IPS DF 19.7 (cell line): Measurements from ENCODE around the gene SLC18A3.

Experiments
- DNase-seq: peaks from one replicate; pipeline ENCODE4 v3.0.0-alpha.2; 2013; ENCODE audit warnings: low read depth, low spot score

SLC18A3 gene

GRCh38 chr10:49611816-49612512, 1.9 kb downstream of the SLC18A3 start:
- DNase-seq: no peak

DNA sequence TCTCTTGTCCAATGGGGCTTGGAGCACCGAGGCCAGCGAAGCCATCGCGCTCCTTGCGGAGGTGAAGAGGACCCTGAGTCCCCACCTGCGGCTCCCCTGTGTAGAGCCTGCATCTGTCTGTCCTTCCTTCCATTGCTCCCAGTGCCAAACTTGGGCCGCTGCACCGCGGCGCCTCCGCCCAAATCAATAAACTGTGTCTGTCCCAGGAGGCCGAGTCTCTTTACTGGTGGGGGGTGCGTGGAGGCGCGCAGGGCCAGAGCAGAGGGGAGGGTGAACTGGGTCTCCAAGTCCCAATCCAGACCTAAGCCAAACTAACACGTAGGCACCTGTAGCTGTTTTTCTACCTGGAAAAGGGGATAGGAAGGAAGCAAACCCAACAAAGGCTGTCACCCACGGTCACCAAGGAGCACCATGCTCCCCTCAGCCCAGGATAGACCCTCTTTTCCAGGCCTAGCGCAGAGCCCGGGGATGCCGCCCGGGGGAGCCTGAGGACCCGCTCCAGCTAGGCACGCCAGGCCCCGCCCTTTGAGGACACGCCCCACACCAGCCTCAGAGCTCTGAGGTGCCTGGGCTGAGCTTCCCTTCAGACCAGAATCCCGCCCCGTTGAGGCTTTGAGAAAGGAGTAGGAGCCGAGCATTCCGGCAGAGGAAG, 2.5 kb downstream of the SLC18A3 start:
- no peak for DNase-seq

DNA sequence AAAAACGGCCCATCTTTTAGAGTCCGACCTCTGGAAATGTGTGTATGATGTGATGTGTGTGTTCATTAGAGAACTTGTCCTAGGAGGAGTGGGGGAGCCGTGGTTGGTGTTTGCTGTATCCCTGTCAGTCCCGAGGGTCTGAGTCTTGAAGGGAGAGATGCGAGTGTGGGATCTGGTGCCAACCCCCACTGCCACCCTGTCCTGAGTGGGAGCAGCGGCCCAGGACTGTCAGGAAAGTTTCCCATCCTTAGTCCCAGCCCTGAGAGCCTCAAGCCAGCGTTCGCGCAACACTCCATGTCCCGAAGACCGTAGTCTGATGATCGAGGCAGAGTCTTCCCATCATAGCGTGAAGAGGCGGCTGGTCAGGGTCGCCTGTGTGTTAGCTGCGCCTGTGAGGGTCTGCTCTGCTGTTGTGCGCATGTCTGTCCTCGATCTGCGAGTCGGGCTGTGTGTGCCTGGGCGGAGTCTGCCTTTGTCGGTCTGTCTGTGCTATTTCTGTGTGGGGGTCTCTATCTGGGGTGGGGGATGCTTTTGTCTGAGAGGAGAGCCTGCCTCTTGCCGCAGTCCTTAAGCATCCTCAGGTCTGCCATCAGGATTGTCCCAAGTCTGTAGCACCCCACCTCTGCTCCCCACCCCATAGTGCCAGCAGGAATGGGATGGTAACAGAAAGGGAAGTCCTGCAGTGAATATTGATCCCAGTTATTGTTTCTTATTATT, 3.2 kb downstream of the SLC18A3 start:
- DNase-seq: no peak

DNA sequence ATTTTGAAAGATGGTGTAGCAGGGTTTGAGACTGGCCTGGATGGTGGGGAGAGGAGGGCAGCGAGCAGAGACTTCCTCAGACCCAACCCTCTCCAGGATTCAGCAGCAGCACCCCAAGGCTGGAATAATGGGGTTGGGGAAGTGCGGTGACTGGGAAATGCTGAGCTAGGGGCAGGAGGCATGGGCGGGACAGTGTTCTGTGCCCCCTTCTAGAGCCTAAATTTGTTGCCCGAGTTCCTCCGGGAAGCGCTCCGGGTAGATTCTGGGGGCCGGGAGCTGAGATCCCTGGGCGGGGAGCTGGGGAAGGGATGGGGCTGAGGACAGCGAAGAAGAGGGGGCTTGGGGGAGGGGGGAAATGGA, 3.8 kb downstream of the SLC18A3 start, which contains the start of gene CHAT:
Gene CHAT, plus strand, starts transcription at position 156 of the 360 bp plus-strand sequence. Its CDS starts 153 bp downstream, at position 309.
- DNase-seq: no peak

DNA sequence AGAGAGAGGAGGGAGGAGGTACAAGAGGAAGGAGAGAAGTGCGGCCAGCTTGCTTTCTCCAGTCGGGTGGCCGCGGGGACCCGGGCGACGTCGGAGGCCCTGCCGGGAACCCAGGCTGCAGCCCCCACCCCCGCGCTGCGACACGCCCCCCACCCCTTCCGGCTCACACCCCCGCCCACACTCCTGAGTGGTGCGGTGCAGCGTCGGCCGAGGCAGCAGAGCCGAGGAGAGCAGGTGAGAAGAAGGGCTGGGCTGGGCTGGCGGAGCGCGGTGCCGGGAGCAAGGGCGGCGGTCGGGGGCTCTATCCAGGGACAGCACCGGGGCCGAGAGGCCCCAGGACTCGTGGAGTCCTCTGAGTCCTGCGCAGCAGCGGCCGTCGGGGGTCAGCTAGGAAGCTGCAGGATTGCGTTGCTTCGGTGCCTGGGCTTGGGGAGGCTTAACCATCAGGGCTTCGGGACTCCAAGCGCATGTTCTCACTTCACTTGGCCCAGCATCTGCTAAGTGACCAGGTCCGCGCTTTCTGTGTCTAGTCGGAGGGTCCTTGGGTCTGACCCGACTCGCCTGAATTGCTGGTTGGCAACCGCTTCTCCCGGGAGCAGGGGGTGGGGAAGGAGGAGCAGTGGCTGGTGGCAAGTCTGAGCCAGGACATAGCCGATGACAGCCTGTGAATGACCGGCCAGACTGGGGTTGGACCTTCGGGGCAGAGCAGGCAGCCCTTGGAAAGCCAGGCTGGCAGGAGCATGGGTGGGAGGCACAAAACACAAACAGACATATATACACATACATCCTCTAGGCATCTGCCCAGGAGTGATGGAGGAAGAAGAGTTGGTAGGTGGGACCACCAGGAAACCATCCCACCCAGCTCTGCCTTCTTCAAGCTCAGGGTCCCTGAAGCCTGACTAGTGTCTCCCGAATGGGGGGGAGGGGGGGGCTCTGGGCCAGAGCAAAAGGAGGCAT, 4.4 kb downstream of the SLC18A3 start:
- no peak for DNase-seq

DNA sequence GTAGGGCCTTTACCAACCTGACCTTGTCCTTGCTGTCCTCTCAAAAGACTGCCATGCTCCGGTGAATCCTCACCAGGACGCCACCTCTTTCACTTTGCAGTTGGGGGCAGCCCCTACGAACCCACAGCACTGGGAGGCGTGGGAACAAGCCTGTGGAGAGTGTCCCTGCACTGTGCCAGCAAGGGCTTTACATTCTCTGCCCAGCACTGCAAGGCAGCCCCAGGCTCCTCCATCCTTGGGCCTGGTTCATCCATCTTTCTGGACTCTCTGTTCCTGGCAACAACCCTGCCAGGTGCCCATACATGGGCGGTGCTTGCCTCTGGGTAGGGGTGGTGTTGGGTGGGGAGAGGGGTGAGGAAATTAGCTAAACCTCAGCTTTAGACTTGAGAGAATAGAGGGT, 5.1 kb downstream of the SLC18A3 start:
- no peak for DNase-seq

DNA sequence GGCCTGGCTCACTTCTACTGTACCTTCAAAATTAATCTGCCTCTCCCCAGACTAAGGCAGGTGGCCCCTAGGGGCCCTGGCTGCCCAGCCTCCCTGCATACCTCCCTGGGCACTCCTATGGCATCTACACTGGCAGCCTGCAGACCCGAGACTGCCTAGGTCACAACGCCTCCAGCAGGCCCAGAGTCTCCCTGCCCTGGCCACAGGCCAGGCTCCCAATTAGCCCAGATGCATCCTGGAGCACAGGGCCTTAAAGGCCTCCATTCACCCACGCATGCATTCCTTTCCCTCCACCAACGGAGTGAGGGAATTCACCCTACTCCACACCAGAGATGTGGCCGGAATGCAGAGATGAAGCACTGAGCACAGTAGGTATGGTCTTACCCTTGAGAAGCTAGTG, 5.6 kb downstream of the SLC18A3 start:
- no peak for DNase-seq

DNA sequence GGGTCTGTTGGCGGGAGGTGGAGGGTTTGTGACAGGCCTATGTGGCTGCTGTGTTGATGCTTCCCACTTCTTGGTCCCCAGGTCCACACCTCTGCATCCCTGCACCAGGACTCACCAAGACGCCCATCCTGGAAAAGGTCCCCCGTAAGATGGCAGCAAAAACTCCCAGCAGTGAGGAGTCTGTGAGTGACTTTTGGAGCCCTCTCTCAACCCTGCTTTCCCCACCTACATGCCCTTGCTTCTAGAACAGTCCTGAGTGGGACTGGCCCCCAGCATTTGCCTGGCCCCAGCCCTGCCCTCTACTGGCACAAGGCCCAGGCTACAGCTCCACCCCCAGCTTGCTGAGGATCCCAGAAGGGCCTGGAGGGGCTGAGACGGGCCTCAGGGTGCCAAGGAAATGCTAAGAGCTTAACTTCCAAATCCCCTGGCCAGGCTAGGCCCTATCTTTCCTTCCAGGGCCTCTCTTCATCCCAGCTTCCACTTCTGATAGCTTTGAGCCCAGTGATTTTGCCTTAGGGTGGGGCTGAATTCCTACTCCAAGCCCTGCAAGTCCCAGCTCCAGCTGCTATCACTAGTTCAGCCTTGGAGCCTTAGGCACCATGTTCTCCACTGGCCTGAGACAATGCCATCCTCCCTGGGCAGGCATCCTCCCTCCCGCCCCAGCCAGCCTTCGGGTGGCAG, 6.5 kb downstream of the SLC18A3 start:
- DNase-seq: no peak

- no peak for DNase-seq
These were observed 7.3 kb downstream of the SLC18A3 start for GRCh38 chr10:49617121-49618020.

DNA sequence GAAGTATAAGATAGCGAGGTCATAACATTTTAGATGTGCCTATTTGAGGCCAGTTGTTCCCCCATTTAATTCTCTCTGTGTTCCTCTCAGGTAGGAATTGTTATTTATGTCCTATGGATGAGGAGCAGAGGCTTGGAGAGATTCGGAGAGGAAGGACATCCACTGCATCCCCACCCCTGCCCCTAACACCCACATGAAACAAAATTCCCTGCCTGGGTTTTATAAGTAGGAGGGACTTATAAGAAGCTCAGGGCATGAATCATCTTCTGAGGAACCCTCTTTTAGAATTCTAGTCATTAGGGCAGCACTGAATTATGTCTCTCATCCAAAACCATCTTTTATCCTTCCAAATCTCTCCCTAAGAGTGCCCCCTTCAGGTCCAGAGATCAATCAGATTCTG, 8.7 kb downstream of the SLC18A3 start:
- no peak for DNase-seq

- DNase-seq: no peak
These were observed 9.5 kb downstream of the SLC18A3 start for GRCh38 chr10:49619613-49620012.

DNA sequence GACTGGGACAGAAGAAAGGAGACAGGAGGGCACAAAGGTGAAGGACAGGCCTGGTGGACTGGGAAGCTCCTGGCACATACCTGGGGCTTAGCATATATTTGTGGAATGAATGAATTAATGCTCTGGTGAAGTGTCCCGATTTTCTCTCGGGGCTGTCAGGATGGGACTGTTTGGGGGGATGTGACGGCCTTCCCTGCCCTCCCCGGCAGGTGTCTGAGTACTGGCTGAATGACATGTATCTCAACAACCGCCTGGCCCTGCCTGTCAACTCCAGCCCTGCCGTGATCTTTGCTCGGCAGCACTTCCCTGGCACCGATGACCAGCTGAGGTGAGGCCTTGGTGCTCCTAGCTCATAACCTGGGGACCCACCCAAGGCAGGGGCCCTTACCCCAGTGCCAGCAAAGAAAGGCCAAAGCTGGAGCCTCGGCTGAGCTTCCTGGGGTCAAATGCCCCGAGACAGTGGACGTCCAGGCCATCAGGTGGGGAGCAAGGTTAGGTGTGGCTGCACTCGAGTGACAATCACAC, 10.2 kb downstream of the SLC18A3 start:
- DNase-seq: no peak

DNA sequence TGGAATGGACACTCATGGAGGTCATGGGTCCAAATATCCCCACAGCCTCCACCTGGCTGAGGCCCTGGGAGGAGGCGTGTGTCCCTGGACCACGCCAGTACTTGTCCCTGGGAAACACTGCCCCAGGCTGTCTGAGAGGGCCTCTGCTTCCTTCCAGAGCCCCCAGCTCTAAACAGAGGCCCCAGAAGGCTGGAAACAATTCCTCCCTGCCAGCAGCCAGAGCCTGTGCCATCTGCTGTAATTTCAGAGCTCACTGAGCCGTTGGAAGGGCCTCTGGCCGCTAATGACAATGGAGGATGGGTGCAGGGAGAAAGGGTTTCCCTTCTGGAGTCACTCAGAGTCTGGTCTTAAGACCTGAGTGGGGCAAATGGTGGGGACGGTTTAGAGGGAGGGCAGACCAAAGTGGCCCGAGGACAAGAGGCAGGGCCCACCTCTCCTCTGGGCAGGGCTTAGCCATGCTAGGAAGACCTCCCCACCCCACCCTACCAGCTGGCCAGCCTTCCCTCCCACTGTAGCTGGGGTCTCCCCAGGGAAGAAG, 10.8 kb downstream of the SLC18A3 start:
- no peak for DNase-seq

DNA sequence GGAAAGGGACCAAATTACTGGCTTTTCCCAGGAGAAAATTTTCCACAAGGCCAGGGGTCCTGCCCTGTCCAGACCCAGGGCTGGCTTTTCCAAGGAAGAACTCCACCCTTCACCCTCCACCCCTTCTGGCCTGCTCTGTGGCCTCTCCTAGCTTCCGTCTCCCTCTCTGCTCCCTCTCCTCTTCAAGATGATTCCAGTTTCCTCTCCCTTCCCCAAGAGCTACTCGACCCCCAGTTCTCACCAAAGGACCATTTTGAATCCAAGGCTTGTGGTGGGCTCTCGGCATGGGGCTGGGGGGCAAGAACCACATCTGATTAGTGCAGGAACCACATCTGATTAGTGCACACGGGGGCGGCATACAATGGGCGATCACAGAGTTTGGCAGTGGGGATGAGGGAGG, 11.5 kb downstream of the SLC18A3 start:
- no peak for DNase-seq

GRCh38 chr10:49622426-49623425, 12.6 kb downstream of the SLC18A3 start:
- DNase-seq: no peak

- DNase-seq: no peak
These were observed 14.5 kb downstream of the SLC18A3 start for GRCh38 chr10:49624629-49625028.

DNA sequence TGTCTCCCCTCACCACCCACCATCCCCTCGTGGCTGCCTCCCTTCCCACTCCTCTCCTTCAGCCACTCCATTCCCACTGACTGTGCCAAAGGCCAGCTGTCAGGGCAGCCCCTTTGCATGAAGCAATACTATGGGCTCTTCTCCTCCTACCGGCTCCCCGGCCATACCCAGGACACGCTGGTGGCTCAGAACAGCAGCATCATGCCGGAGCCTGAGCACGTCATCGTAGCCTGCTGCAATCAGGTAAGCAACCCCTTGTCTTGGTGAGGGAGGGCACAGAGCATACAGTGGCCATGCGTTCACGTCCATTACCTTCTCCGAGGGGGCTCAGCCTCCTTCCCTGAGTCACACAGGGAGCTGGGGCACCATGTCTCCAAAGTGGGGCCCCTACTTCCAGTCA, 15.3 kb downstream of the SLC18A3 start:
- no peak for DNase-seq

- DNase-seq: no peak
These were observed 16.9 kb downstream of the SLC18A3 start for GRCh38 chr10:49627038-49627437.
